Stimulated activated CD4-positive, alpha-beta T cell treated with anti-CD3 and anti-CD28 coated beads, Interleukin-4, amount 100 ng/mL, for 1 hour (primary cell): ENCODE data around the gene DNHD1.

ENCODE experiments used
- DNase-seq: peaks from one replicate; pipeline ENCODE4 v3.0.0-alpha.2; 2020

DNHD1 gene

GRCh38 chr11:6599881-6600390, 102.9 kb downstream of the DNHD1 start:
- no peak for DNase-seq

GRCh38 chr11:6601041-6601461, 104.0 kb downstream of the DNHD1 start:
- DNase-seq = no peak

DNA sequence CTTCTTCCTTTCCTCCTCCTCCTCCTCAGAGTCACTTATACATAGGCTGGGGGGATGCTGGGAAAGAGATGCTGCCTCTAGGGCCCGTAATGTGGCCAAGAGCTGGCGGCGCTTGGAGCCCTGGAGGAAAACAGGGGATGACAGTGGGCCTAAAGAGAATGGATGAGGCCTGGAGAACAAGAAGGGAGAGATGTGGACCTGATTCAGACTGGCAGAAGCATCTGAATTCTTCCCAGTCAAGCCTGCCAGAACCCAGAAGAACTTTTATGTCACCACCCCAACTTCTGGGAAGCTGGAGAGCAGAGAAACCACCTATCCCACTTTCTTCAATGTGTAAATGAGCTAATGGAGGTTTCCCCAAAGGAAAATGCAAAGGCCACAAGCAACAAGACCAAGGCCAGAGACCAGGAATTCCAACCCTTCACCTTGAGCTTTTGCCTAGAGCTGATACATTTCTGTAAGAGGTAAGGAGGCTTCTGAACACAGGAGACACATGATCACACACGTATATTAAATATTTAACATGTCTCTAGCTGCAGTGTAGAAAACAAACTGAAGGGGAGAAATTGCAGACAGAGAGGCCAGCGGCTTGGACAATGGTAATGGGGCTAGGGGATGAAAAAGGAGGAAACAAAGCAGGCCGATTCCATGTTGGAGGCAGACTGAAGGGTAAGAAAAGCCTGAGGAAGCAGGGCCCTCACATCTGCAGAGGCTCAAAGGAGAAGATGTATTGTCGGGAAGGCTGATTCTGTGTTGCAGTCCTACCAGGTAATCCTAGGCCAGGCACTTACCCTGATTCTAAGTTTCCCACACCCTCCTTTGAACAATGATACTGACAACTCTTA, 105.2 kb downstream of the DNHD1 start:
- DNase-seq = no peak

- DNase-seq = peak; percentile 86
These were observed 106.4 kb downstream of the DNHD1 start, which contains the start of the genes ILK and RRP8 for GRCh38 chr11:6603287-6604080. ILK (plus strand) TSS chr11:6603774; CDS start chr11:6604272, 498 bp downstream. RRP8 (minus strand) TSS chr11:6603616; CDS start chr11:6603502, 114 bp downstream.

DNA sequence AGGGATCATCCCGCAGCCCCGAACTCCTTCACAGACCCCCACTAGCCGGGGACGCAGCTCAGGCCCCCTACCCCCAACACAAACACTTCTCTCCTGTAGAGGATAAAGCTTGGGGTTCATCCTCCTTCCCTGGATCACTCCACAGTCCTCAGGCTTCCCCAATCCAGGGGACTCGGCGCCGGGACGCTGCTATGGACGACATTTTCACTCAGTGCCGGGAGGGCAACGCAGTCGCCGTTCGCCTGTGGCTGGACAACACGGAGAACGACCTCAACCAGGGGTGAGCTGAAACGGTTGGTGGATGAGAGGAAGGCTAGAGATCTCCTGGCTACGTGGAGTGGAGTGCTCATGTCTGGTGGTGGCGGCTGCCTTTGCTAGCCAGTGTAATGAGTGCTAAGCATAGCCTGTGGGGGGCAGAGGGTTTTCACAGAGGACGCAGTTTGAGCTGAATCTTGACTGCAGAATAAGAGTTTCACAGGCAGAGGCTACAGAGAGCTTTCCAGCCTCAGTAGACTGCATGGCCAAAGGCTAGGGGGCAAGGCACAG, 107.1 kb downstream of the DNHD1 start:
- DNase-seq = peak; percentile 45

DNA sequence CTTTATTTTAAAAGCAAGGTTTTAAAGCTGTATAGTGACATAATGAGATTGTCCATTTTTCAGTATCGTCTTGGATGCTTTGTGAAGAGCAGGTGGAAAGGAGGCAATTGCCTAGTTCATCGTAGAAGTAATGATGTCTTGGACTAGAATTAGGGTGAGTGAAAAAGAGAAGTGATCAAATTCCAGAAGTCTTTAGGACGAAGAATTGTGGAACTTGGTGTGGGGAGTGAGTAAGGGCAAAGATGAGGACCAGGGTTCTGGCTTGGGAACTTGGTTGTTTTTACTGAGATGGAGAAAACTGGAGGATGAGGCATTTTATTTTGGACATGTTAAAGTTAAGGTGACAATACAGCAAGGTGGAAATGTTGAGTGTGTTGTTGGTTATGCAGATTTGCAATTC, 107.7 kb downstream of the DNHD1 start:
- no peak for DNase-seq

GRCh38 chr11:6606471-6607189, 109.5 kb downstream of the DNHD1 start:
- peak; percentile 24 for DNase-seq

GRCh38 chr11:6607190-6607795, 110.2 kb downstream of the DNHD1 start:
- no peak for DNase-seq

GRCh38 chr11:6608011-6608410, 110.9 kb downstream of the DNHD1 start:
- no peak for DNase-seq

DNA sequence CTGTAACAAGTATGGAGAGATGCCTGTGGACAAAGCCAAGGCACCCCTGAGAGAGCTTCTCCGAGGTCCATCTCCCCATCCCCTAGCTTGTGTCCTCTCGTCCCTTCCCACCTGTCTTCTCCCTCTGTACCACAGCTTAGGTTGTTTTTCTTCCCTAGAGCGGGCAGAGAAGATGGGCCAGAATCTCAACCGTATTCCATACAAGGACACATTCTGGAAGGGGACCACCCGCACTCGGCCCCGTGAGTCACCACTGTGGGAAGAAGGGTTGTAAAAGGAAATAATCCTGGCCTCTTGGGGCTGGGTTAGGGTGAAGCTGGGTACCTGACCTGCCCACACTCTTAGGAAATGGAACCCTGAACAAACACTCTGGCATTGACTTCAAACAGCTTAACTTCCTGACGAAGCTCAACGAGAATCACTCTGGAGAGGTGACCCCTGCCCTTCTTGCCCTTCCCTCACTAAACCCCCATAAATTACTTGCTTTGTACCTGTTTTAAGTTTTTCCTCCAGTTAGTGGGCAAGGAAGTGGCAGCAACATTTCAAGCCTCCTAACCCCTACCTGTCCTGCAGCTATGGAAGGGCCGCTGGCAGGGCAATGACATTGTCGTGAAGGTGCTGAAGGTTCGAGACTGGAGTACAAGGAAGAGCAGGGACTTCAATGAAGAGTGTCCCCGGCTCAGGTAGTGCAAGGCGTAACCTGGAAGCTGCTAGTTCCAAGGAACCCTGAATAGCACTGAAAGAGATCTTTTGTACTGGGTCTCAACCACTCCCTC, 111.8 kb downstream of the DNHD1 start:
- DNase-seq = no peak

- no peak for DNase-seq
These were observed 112.5 kb downstream of the DNHD1 start for GRCh38 chr11:6609502-6610015.

DNA sequence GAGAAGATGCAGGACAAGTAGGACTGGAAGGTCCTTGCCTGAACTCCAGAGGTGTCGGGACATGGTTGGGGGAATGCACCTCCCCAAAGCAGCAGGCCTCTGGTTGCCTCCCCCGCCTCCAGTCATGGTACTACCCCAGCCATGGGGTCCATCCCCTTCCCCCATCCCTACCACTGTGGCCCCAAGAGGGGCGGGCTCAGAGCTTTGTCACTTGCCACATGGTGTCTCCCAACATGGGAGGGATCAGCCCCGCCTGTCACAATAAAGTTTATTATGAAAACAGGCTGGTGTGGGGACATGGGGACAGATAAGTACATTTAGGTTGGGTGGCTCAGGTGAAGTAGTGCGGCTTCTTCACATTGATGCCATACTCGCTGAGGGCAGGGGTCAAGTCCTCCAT, 113.5 kb downstream of the DNHD1 start:
- DNase-seq = no peak

DNA sequence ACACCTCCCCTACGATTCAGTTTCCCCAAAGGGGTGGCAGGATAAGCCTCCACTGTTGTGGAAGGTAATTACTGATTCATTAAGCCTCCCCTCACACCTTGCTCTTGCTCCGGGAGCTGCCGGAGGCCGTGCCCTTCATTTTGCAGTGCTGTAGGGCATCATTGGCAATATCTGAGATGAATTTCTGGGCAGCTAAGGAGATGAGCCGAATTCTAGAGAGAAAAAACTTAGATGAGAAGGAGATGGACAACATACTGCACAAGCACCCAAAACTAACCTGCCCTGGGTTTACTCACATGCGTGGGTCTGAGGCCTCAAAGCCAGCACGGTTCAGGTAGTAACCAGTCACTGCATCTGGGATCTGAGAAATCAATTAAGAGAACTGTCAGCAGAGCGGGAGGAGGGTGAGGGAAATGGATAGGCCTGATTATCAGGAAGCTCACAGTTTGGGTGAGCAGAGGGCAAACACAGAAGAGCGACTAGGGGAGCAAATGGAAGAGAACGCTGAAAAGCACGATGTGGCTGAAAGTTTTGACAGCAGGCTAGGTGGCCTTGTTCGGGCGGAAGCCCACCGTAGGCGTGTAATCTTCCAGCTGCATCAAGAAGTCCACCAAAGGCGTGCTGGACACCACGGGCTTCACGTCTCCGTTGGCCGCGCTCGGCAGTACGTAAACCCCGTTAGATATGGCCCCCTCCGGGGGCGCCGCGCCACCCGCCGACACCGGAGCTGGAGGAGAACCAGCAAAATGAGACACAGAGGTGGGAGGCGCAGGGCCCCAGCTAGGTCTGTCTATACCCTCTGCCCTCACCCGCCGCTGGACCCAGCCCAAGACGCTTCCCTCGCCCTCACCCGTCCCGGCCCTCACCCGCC, 114.2 kb downstream of the DNHD1 start:
- peak; percentile 36 for DNase-seq

- no peak for DNase-seq
These were observed 114.8 kb downstream of the DNHD1 start for GRCh38 chr11:6611963-6612212.

- DNase-seq = peak; percentile 96
These were observed 115.3 kb downstream of the DNHD1 start, which contains the start of gene TAF10 for GRCh38 chr11:6612213-6613041. TAF10 (minus strand) TSS chr11:6612216; CDS start chr11:6612189, 27 bp downstream.

- no peak for DNase-seq
These were observed 116.4 kb downstream of the DNHD1 start for GRCh38 chr11:6613496-6613895.

GRCh38 chr11:6614446-6614845, 117.4 kb downstream of the DNHD1 start:
- DNase-seq = no peak

DNA sequence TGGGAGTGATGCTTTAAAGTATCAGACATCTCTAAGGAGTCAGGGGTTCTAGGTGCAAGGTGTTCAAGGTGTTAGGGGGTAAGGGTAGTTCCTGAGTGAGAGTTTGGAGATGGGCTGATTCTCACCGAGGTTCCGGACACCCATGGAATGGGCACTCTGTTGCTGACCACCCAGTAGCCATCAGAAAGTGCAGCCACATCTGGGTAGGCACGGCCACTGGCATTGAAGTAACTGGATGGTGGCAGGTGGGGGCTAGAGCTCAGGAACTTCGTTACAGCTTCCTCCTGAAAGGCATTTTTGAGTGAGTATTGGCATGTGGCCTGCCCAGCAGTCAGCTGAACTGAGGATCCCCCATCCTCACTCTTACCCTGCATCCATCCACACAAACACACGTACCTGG, 118.0 kb downstream of the DNHD1 start:
- no peak for DNase-seq

DNA sequence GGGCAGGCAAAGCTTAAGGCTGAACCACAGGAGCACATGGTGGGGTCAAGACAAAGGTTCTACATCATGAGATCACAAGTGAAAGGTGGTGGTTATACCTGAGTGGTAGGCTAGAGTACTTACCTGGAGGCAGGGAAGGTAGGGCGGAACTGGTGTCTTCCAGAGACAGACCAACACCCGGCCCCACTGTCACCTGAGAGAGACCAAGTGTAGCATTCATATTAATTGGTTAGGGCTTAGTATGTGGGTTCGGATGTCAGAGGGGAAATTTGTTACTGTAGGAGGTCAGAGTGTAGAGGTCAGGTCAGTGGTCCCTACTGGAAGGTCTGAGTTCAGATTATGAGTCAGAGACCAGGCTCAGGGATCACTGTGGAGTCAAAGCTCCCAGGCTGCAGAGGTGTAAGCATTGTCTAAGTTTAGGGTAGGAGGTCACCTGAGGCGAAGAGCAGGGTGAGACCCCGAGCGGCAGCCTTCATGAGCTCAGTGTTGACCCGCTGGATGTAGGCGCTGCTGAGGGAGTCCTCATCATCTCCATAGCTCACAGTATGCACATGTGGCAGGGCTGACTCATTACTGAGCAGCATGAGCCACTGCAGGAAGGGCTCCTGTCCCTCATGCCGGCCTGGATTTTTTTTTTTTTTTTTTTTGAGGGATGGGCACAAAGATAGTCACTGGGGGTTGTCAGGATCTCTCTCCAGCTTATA, 119.0 kb downstream of the DNHD1 start:
- DNase-seq = no peak
